Measurements from ENCODE around the gene GPR183. TPM values are rescaled to one million over a fixed set of nuclear protein-coding genes. Genes with fewer than 3 reads are reported as not detected.

Gene GPR183
- total and polyA plus RNA-seq, 12 donors: 0.94 to 15.0 (median 8.3) TPM

DNA sequence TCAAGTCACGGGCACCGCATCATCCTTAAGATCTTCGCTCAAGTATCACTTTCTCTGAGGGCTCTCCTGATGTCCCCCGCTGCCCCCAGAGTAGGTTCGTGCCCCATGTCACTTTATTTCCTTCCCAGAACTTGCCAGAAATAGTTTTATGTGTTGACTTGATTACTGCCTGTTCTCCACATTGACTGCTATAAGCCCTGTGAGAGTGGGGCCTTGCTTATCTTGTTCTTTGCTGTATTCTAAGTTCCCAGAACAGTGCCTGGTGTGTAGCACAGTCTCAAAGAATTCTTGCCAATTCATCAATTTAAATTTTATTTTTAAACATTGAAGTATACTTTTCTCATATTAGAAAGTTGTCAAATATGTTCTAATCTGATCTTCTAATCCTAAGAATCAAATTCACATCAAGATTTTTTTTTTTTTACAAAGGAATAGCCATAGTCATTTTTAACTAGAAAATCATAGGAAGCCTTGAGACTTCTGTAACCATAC lies 32.1 kb upstream of the GPR183 start:
- WGBS, 4 donors: 92 to 97% (median 95%) methylated on average over 5 of the region's 5 CpGs
- peaks cover 4 to 5% of the 10 kb centered on the region in 2 donors for H3K4me1 ChIP-seq (replicated peaks in 1 of 2)
- intact Hi-C loops (cut with DNase I): no loop called here

DNA sequence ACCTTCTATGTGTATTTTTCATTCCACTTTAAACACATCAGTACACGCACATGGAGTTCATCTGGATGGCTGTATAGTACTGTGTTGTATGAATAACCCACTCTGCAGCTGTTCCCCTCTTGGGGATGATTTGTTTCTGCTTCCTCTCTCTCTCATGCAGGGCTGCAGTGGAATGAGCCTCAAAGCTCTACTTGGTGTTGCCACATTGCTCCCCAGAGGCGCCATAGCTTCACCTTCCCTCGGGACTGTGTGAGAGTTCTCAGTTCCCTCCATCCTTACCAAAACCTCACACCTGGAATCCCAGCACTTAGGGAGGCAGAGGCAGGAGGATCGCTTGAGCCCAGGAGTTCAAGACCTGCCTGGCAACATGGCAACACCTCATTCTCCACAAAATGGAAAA lies 28.4 kb upstream of the GPR183 start:
- TF ChIP-seq, protein P1, sequence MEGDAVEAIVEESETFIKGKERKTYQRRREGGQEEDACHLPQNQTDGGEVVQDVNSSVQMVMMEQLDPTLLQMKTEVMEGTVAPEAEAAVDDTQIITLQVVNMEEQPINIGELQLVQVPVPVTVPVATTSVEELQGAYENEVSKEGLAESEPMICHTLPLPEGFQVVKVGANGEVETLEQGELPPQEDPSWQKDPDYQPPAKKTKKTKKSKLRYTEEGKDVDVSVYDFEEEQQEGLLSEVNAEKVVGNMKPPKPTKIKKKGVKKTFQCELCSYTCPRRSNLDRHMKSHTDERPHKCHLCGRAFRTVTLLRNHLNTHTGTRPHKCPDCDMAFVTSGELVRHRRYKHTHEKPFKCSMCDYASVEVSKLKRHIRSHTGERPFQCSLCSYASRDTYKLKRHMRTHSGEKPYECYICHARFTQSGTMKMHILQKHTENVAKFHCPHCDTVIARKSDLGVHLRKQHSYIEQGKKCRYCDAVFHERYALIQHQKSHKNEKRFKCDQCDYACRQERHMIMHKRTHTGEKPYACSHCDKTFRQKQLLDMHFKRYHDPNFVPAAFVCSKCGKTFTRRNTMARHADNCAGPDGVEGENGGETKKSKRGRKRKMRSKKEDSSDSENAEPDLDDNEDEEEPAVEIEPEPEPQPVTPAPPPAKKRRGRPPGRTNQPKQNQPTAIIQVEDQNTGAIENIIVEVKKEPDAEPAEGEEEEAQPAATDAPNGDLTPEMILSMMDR (IDR thresholded peaks at IDR 0.05): no peak
- no peak for TF ChIP-seq POLR2A (IDR thresholded peaks at IDR 0.05)
- no peak for DNase-seq
- H3K9me3 ChIP-seq (replicated peaks in 1 of 3): no peaks in the 10 kb centered on the region
- no peaks in the 10 kb centered on the region for H3K36me3 ChIP-seq (replicated peaks in 1 of 2)
- no peak overlapping the region for H3K4me3 ChIP-seq
- 91 to 94% (median 92%) methylated on average over 4 of the region's 4 CpGs for WGBS, 4 donors
- intact Hi-C loops (cut with DNase I): no loop called here
- H3K27ac ChIP-seq: no peak overlapping the region
- peaks cover 4 to 5% of the 10 kb centered on the region in 2 donors for H3K4me1 ChIP-seq (replicated peaks in 1 of 2)
- H3K27me3 ChIP-seq: no peaks in the 10 kb centered on the region

More for the DNA sequence above, 32.1 kb upstream of the GPR183 start:
- H3K9me3 ChIP-seq (replicated peaks in 1 of 3): no peaks in the 10 kb centered on the region
- no peak overlapping the region for H3K4me3 ChIP-seq
- peaks cover 0 to 9% of the 10 kb centered on the region in 2 donors for H3K36me3 ChIP-seq (replicated peaks in 1 of 2)
- H3K27me3 ChIP-seq: no peaks in the 10 kb centered on the region
- no peak for DNase-seq
- TF ChIP-seq, protein P1 (IDR thresholded peaks at IDR 0.05): no peak
- no peak for TF ChIP-seq POLR2A (IDR thresholded peaks at IDR 0.05)
- no peak overlapping the region for H3K27ac ChIP-seq

DNA sequence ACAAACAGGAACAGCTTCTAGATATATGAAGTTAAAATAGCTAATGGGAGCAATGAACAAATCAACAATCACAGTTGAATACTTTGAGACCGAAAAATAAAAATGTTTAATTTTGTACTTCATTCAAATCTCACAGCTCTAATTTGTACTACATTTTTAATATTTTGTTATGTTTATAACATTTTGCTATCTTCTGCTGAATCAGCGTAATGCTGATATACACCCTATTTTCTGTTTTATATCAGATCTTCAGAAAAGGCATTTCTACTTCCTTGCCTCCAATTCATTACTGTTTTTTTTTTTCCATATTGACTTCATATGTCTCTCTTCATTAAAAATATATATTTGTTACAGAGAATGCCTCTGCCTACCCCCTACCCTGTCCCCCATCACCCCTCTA lies 27.9 kb upstream of the GPR183 start:
- 93 to 98% (median 98%) methylated on average over 2 of the region's 2 CpGs for WGBS, 4 donors
- no peaks in the 10 kb centered on the region for H3K9me3 ChIP-seq (replicated peaks in 1 of 3)

DNA sequence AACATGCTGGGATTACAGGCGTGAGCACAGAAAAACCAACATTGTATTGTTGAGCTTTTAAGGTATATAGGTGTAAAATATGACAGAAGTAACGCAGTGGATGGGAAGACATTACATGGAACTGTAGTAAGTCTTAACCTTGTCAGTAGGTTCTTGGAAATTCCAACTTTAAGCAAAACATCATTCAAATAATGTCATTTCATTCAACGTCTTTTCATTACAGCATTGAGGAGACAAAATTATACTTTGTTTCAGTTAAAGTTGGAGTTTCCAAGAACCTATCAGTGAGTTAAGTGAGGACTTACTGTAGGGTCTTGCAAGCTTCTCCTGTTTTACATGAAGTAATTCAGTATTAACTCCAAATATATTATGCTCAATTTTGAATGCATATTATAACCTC lies 27.0 kb upstream of the GPR183 start:
- no peaks in the 10 kb centered on the region for H3K9me3 ChIP-seq (replicated peaks in 1 of 3)
- no peak for DNase-seq
- no peaks in the 10 kb centered on the region for H3K36me3 ChIP-seq (replicated peaks in 1 of 2)
- H3K4me3 ChIP-seq: no peak overlapping the region
- TF ChIP-seq, protein P1 (IDR thresholded peaks at IDR 0.05): no peak
- no peak for TF ChIP-seq POLR2A (IDR thresholded peaks at IDR 0.05)
- no peaks in the 10 kb centered on the region for H3K4me1 ChIP-seq (replicated peaks in 1 of 2)
- intact Hi-C loops (cut with DNase I): no loop called here
- no peaks in the 10 kb centered on the region for H3K27me3 ChIP-seq
- H3K27ac ChIP-seq: no peak overlapping the region
- WGBS, 4 donors: 88 to 98% (median 93%) methylated on average over 3 of the region's 3 CpGs

More for the DNA sequence above, 27.9 kb upstream of the GPR183 start:
- no peaks in the 10 kb centered on the region for H3K27me3 ChIP-seq
- TF ChIP-seq, protein P1 (IDR thresholded peaks at IDR 0.05): no peak
- no peak for TF ChIP-seq POLR2A (IDR thresholded peaks at IDR 0.05)
- H3K27ac ChIP-seq: no peak overlapping the region
- no peak for DNase-seq
- no peak overlapping the region for H3K4me3 ChIP-seq
- no peaks in the 10 kb centered on the region for H3K36me3 ChIP-seq (replicated peaks in 1 of 2)
- H3K4me1 ChIP-seq (replicated peaks in 1 of 2): peaks cover 4 to 5% of the 10 kb centered on the region in 2 donors
- intact Hi-C loops (cut with DNase I): no loop called here

Data from adrenal gland (tissue), 12 donors.